Astrocyte of the hippocampus (primary cell): ENCODE measurements around the gene ADM.
A peak's percentile ranks its signal among the peaks of the same experiment; 100 is the strongest.
"Not testable (repeated sequence)": the region's sequence is repeated elsewhere in the genome, so short reads cannot be mapped to it uniquely, and the experiment has no call there.

Source experiments
- DNase-seq: peaks from one replicate; pipeline ENCODE4 v3.0.0; 2011; ENCODE audit warnings: low read depth, low spot score

ADM gene

GRCh38 chr11:10304495-10305261 is at the start of gene ADM:
Gene ADM (plus strand): TSS chr11:10305073. CDS start chr11:10305701, 628 bp downstream.
- peak; percentile 94 for DNase-seq

- DNase-seq: no peak
Observed at GRCh38 chr11:10255388-10256125, 49.3 kb upstream of the ADM start.

- DNase-seq: no peak
Observed at GRCh38 chr11:10257478-10257877, 47.4 kb upstream of the ADM start.

GRCh38 chr11:10261821-10262220 is 43.1 kb upstream of the ADM start:
- DNase-seq: no peak

GRCh38 chr11:10263929-10264328 is 40.9 kb upstream of the ADM start:
- peak; percentile 60 for DNase-seq

GRCh38 chr11:10264716-10265115 is 40.2 kb upstream of the ADM start:
- DNase-seq: not testable (repeated sequence)

GRCh38 chr11:10265936-10266335 is 38.9 kb upstream of the ADM start:
- DNase-seq: no peak

- DNase-seq: no peak
Observed at GRCh38 chr11:10267821-10268220, 37.1 kb upstream of the ADM start.

- DNase-seq: no peak
Observed at GRCh38 chr11:10268746-10269488, 36.0 kb upstream of the ADM start.

- no peak for DNase-seq
Observed at GRCh38 chr11:10272132-10272531, 32.7 kb upstream of the ADM start.

- DNase-seq: no peak
Observed at GRCh38 chr11:10273738-10274137, 31.1 kb upstream of the ADM start.

GRCh38 chr11:10274726-10275125 is 30.1 kb upstream of the ADM start:
- no peak for DNase-seq

GRCh38 chr11:10275714-10276113 is 29.2 kb upstream of the ADM start:
- no peak for DNase-seq

GRCh38 chr11:10282117-10282516 is 22.8 kb upstream of the ADM start:
- no peak for DNase-seq

GRCh38 chr11:10283991-10284390 is 20.9 kb upstream of the ADM start:
- DNase-seq: no peak

- no peak for DNase-seq
Observed at GRCh38 chr11:10285148-10285802, 19.6 kb upstream of the ADM start.

- no peak for DNase-seq
Observed at GRCh38 chr11:10287140-10287539, 17.7 kb upstream of the ADM start.

GRCh38 chr11:10287766-10288715 is 16.8 kb upstream of the ADM start:
- no peak for DNase-seq

- DNase-seq: no peak
Observed at GRCh38 chr11:10288881-10289764, 15.8 kb upstream of the ADM start.
